Raji (cell line): ENCODE data around the gene AFAP1L1.

Source experiments
- POLR2A ChIP-seq: IDR thresholded peaks from 2 replicates; pipeline ENCODE4 v1.6.1; 2011; ENCODE audit warnings: low read depth, low read length, control low read depth; ENCODE audit not compliant: insufficient read depth

Gene AFAP1L1

DNA sequence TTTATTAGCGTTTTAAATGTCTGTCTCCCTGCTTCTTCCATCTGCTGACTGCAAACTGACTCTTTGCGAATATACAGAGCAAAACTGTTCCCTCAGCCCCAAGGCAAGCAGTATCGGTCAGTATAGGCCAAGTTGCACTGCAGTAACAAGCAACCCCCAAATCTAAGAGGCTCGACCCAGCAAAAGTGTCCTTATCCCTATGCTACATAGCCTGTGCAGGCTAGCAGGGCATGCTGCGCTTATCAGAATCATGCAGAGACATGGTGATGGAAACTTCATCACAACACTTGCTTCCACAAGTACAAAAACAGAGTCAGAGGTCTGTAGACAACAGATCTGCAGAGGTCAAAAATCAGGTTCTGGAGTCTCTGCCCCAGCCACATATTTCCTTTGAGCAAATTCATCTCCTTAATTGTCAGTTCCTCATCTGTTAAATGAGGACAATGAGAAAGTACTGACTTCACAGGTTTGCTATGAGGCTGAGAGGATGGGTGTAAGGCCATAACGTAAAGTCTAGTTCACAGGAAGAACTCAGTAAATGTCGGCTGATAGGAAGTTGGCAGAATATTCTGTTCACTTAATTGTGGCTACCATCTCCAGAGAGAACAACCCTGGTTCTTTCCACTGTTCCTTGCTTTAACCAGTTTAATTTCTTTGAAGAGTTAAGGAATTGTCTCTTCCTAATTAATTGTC, 117.0 kb downstream of the AFAP1L1 start:
- TF ChIP-seq POLR2A, result no peak

DNA sequence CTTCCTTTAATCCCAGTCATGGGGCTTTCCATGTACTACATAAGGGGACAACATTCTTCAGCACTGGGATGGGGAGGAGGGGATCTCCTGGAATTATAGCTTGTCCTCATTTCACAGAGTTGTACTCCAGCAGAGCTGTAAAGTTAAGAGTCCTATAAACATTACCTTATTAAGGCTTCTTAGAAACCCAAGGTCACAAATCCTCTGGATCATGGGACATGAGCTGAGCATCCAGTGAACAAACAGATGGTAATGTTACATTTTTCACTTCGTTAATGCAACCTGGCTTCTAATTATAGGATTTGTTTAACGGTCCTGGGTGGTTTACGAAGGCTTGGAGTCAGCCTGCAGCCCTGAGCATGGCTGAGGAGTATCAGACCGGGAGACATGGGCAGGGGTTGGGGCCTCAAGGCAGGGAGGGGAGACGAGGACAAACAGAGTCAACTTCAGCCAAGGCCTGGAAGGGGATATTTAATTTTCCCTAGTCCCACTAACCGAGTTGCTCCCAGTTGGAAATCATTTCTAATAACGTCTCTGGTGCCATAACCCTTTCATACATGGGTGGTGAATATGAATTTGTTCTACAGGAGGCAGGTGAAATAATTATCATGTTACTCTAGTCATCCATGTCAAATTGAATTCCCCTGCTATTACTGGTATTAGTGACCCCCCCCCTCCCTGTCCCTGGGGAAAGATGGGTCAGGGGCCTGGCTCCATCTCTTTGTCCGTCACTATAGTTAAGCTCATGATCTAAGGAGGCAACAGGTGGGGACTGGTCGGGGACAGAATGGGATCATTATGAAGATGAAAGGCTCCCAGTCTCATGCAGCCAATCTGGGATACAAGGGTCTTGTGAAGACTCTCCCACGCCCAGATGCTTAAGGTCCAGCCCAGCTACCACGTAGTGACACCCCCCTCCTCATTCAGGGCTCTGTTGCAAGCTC, 118.2 kb downstream of the AFAP1L1 start:
- no peak for TF ChIP-seq POLR2A
